GM18868 (cell line): Measurements from ENCODE around the gene TRAF1.

Experiments
- ATAC-seq: cut with Tn5 transposase; IDR thresholded peaks from one replicate; pipeline ENCODE4 v1.9.1; 2021; ENCODE audit warnings: mild to moderate bottlenecking, moderate library complexity; ENCODE audit not compliant: unreplicated experiment

Gene TRAF1

GRCh38 chr9:120872791-120873502, 53.6 kb downstream of the TRAF1 start:
- no peak for ATAC-seq

GRCh38 chr9:120870206-120870605, 56.4 kb downstream of the TRAF1 start:
- ATAC-seq, result no peak

- no peak for ATAC-seq
Measured at GRCh38 chr9:120869726-120870125, 56.9 kb downstream of the TRAF1 start.

- no peak for ATAC-seq
Measured at GRCh38 chr9:120869360-120869687, 57.3 kb downstream of the TRAF1 start.

- peak; percentile 89 for ATAC-seq
Measured at GRCh38 chr9:120868676-120869359, 57.8 kb downstream of the TRAF1 start.

- ATAC-seq, result peak; percentile 15
Measured at GRCh38 chr9:120868339-120868675, 58.3 kb downstream of the TRAF1 start.

GRCh38 chr9:120867676-120868338, 58.8 kb downstream of the TRAF1 start:
- ATAC-seq, result no peak

- no peak for ATAC-seq
Measured at GRCh38 chr9:120866651-120867050, 59.9 kb downstream of the TRAF1 start.

GRCh38 chr9:120865809-120866208, 60.8 kb downstream of the TRAF1 start:
- ATAC-seq, result no peak

- no peak for ATAC-seq
Measured at GRCh38 chr9:120865176-120865575, 61.4 kb downstream of the TRAF1 start.

- no peak for ATAC-seq
Measured at GRCh38 chr9:120864719-120865118, 61.9 kb downstream of the TRAF1 start.

- no peak for ATAC-seq
Measured at GRCh38 chr9:120863833-120864232, 62.8 kb downstream of the TRAF1 start.

GRCh38 chr9:120862452-120862851, 64.1 kb downstream of the TRAF1 start:
- no peak for ATAC-seq

GRCh38 chr9:120861935-120862334, 64.7 kb downstream of the TRAF1 start:
- no peak for ATAC-seq

GRCh38 chr9:120860083-120860482, 66.5 kb downstream of the TRAF1 start:
- no peak for ATAC-seq

GRCh38 chr9:120859361-120859760, 67.2 kb downstream of the TRAF1 start:
- ATAC-seq, result no peak

GRCh38 chr9:120857902-120858301, 68.7 kb downstream of the TRAF1 start:
- ATAC-seq, result no peak

GRCh38 chr9:120857481-120857880, 69.1 kb downstream of the TRAF1 start:
- no peak for ATAC-seq

- no peak for ATAC-seq
Measured at GRCh38 chr9:120856700-120857099, 69.9 kb downstream of the TRAF1 start.

- no peak for ATAC-seq
Measured at GRCh38 chr9:120855827-120856670, 70.5 kb downstream of the TRAF1 start.

GRCh38 chr9:120854596-120855327, 71.8 kb downstream of the TRAF1 start:
- no peak for ATAC-seq
